SW480 (cell line): ENCODE results near the gene SPEM2.
A peak's percentile ranks its signal among the peaks of the same experiment; 100 is the strongest.

Experiments used
- DNase-seq: peaks from one replicate; pipeline ENCODE4 v3.0.0-alpha.2; 2016; ENCODE audit warnings: low spot score

SPEM2 gene

GRCh38 chr17:7403977-7404736 lies 21.3 kb upstream of the SPEM2 start, which contains the start of gene TMEM256:
TSS of gene TMEM256 (minus strand) at chr17:7404097. CDS start at chr17:7404084, 13 bp downstream.
- peak; percentile 99 for DNase-seq

- DNase-seq = no peak
Observed at GRCh38 chr17:7404737-7405349, 20.6 kb upstream of the SPEM2 start.

- no peak for DNase-seq
Observed at GRCh38 chr17:7405350-7406234, 19.8 kb upstream of the SPEM2 start.

- DNase-seq = no peak
Observed at GRCh38 chr17:7406235-7406825, 19.1 kb upstream of the SPEM2 start.

- no peak for DNase-seq
Observed at GRCh38 chr17:7407082-7407481, 18.3 kb upstream of the SPEM2 start.

GRCh38 chr17:7407485-7408251 lies 17.7 kb upstream of the SPEM2 start, which contains the start of gene NLGN2:
TSS of gene NLGN2 (plus strand) at chr17:7407845. CDS start at chr17:7408256, 411 bp downstream.
- no peak for DNase-seq

GRCh38 chr17:7408252-7408727 lies 17.1 kb upstream of the SPEM2 start:
- no peak for DNase-seq

- no peak for DNase-seq
Observed at GRCh38 chr17:7408863-7409262, 16.6 kb upstream of the SPEM2 start.

GRCh38 chr17:7409716-7410115 lies 15.7 kb upstream of the SPEM2 start:
- DNase-seq = no peak

GRCh38 chr17:7410634-7411426 lies 14.6 kb upstream of the SPEM2 start:
- no peak for DNase-seq

- DNase-seq = no peak
Observed at GRCh38 chr17:7411427-7411750, 14.0 kb upstream of the SPEM2 start.

GRCh38 chr17:7413346-7413985 lies 11.9 kb upstream of the SPEM2 start:
- no peak for DNase-seq

- DNase-seq = no peak
Observed at GRCh38 chr17:7414837-7415236, 10.6 kb upstream of the SPEM2 start.

GRCh38 chr17:7415784-7416183 lies 9.6 kb upstream of the SPEM2 start:
- no peak for DNase-seq

- DNase-seq = no peak
Observed at GRCh38 chr17:7416323-7416722, 9.1 kb upstream of the SPEM2 start.

- no peak for DNase-seq
Observed at GRCh38 chr17:7417056-7417655, 8.3 kb upstream of the SPEM2 start.

- no peak for DNase-seq
Observed at GRCh38 chr17:7418472-7419152, 6.8 kb upstream of the SPEM2 start.

GRCh38 chr17:7419819-7420610 lies 5.4 kb upstream of the SPEM2 start, which contains the start of gene SPEM1:
TSS of gene SPEM1 (plus strand) at chr17:7420324. CDS start at chr17:7420385, 61 bp downstream.
- DNase-seq = no peak
